Measurements from ENCODE around the gene BFSP2.

BFSP2 gene

DNA sequence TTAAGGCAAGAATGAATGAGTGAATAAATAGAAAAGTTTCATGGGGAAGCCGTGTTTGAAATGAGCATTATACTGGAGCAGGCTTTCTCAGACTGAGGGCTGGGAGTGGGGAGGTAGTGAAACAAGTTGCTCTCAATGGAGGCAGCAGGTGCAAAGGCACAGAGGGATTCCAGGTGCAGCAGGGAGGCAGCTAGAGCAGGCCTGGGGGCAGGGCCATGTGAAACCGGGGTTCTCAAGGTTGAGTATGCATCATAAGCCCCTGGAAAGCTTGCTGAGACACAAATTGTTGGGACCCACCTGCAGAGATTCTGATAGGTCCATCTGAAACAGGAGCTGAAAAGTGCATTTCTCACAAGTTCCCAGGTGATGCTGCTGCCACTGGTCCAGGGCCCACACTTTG lies 45.3 kb downstream of the BFSP2 start:
- in situ Hi-C loops (cut with HindIII; ENCODE audit: low sequenced_read_pairs), result no loop called here
- no peak overlapping the region for H3K4me3 ChIP-seq (ENCODE audit: low read depth, low read length)
- DNase-seq (ENCODE audit: low read depth), result no peak
- TF ChIP-seq, protein P1, sequence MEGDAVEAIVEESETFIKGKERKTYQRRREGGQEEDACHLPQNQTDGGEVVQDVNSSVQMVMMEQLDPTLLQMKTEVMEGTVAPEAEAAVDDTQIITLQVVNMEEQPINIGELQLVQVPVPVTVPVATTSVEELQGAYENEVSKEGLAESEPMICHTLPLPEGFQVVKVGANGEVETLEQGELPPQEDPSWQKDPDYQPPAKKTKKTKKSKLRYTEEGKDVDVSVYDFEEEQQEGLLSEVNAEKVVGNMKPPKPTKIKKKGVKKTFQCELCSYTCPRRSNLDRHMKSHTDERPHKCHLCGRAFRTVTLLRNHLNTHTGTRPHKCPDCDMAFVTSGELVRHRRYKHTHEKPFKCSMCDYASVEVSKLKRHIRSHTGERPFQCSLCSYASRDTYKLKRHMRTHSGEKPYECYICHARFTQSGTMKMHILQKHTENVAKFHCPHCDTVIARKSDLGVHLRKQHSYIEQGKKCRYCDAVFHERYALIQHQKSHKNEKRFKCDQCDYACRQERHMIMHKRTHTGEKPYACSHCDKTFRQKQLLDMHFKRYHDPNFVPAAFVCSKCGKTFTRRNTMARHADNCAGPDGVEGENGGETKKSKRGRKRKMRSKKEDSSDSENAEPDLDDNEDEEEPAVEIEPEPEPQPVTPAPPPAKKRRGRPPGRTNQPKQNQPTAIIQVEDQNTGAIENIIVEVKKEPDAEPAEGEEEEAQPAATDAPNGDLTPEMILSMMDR (IDR thresholded peaks at IDR 0.05; ENCODE audit: low read depth, low read length, missing control alignments), result no peak

DNA sequence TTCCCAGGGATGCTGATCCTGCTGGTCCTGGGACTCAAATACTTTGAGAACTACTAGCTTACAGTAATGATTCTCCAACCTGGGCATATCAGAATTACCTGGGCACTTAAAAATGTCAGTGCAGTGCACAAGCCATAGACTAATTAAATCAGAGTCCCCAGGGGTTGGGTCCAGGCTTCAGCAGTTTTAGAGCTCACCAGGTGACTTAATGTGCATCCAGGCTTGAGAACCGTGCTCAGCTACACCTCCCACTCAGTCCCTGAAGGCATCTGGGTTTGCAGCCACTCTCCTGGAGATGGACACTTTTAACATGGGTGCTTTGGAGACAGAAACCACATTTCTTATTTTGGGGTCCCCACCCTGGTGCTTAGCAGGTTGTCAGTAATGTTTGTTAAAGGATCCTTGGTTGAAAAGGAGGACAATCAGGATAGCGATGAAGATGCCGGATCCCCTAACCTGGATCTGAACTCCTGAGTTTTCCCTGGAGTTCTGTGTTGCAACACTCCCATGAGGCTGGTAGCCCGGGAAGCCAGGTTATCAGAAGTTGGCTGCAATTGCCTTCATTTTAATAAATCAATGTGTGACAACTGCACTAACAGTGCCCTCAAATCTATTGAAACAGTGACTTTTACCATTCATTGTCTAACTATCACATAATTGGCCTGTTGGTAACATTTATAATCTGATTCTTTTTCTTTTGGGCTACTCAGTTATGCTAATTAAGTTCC lies 48.1 kb downstream of the BFSP2 start:
- TF ChIP-seq, protein P1 (IDR thresholded peaks at IDR 0.05; ENCODE audit: low read depth, low read length, missing control alignments), result no peak
- H3K4me3 ChIP-seq (ENCODE audit: low read depth, low read length), result no peak overlapping the region
- in situ Hi-C loops (cut with HindIII; ENCODE audit: low sequenced_read_pairs), result no loop called here
- no peak for DNase-seq (ENCODE audit: low read depth)

DNA sequence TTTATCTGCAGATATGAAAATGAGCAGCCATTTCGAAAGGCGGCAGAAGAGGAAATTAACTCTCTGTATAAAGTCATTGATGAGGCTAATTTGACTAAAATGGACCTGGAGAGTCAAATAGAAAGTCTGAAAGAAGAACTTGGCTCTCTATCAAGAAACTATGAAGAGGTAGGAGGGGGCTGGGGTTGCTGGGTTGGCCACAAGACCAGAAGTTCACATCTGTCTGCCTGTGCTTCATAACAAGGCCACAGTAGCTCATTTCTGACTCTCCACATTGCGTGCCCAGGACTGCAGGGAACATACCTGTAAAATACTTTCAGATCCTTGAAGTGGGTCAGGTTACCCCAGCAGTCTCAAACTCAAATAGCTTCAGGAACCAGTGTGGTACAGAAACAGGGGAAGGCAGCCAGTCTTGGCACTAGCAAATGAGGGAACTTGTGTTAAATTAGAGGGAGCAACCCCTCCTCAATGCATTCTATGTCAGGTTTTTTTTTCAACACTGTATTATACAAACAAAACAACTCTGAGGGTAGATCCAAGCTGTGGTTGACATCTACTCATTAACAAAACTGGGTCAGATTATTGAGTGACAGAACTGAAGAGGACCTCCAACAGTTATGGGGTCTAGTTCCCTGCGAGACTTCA lies 48.7 kb downstream of the BFSP2 start:
- H3K4me3 ChIP-seq (ENCODE audit: low read depth, low read length), result no peak overlapping the region
- in situ Hi-C loops (cut with HindIII; ENCODE audit: low sequenced_read_pairs), result no loop called here
- no peak for DNase-seq (ENCODE audit: low read depth)
- TF ChIP-seq, protein P1 (IDR thresholded peaks at IDR 0.05; ENCODE audit: low read depth, low read length, missing control alignments), result no peak

DNA sequence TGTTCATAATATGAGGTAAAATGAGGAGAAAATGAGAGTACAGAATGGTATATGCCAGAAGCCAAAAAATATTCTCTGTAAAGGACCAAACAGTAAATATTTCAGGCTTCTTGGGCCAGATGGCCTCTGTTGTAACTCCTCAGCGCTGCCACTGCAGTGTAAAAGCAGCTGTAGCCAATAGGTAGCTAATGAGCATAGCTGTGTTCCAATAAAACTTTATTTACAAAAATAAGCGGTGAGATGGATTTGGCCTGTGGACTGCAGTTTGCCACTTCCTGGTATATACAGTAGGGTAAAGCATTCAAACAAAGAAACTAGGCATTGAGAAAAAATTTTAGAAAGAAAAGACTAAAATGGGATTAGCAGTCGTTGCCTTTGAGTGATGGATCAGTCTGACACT lies 51.5 kb downstream of the BFSP2 start:
- no peak overlapping the region for H3K4me3 ChIP-seq (ENCODE audit: low read depth, low read length)
- in situ Hi-C loops (cut with HindIII; ENCODE audit: low sequenced_read_pairs), result no loop called here
- no peak for DNase-seq (ENCODE audit: low read depth)
- TF ChIP-seq, protein P1 (IDR thresholded peaks at IDR 0.05; ENCODE audit: low read depth, low read length, missing control alignments), result no peak

DNA sequence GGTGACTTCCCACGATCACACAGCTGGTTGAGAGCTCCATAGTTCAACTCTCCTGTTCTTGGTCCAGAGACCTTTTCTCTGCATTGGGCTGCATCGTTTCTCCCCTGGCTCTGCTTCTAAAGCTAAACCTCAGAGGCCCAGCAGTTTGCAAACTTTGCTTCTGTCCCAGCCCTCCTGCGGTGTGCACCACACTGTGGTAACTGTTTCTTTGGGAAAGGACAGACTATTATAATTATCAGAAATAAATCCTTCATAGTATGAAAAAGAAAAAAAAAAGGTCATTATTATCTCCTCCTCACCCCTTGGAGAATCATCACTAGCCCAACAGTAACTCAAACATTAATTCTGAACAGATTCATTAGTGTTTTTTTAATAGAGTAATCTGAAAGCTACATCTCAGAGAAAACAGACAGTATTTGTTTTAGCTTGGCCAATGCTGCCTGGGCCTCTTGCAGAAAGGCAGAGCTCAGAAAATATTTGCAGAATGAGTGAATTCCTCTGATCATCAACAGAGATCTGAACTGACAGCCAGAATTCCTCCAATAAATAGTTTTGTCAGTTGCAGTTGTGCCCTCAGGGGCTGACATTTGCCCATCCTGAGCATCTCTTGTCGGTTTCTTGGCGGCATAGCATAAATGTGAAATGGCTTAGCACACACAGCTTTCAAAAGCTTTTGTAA lies 52.9 kb downstream of the BFSP2 start:
- no peak for DNase-seq (ENCODE audit: low read depth)
- no peak overlapping the region for H3K4me3 ChIP-seq (ENCODE audit: low read depth, low read length)
- TF ChIP-seq, protein P1 (IDR thresholded peaks at IDR 0.05; ENCODE audit: low read depth, low read length, missing control alignments), result no peak
- in situ Hi-C loops (cut with HindIII; ENCODE audit: low sequenced_read_pairs), result no loop called here

DNA sequence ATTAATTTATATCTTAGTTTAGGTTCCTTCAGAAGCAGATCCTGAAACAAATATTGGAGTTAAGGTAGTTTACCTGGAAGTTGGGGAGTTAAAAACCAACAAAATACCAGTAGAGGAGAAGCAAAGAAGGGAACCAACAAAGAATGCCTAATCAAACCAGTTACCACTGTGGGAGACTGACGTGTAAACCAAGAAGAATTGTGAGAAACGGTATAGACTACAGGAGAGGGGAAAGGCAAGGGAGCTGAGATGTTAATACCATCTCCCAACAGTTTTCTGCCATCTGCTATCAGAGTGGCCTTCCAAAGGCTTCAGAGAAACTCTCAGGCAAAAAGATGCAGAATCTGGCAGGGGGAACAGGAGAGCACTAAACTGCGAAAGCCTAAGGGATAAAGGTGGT lies 53.5 kb downstream of the BFSP2 start:
- no peak for DNase-seq (ENCODE audit: low read depth)
- H3K4me3 ChIP-seq (ENCODE audit: low read depth, low read length), result no peak overlapping the region
- in situ Hi-C loops (cut with HindIII; ENCODE audit: low sequenced_read_pairs), result no loop called here
- TF ChIP-seq, protein P1 (IDR thresholded peaks at IDR 0.05; ENCODE audit: low read depth, low read length, missing control alignments), result no peak
